GM12801 (cell line): ENCODE data around the gene CA9.

ENCODE experiments used
- CTCF ChIP-seq: IDR thresholded peaks from one replicate; pipeline ENCODE4 v1.5.1; 2011; ENCODE audit warnings: control low read depth; ENCODE audit not compliant: insufficient read length; ENCODE audit errors: extremely low read depth

Gene CA9

GRCh38 chr9:35714579-35715252 lies 41.0 kb downstream of the CA9 start:
- TF ChIP-seq CTCF: no peak

- TF ChIP-seq CTCF: no peak
Observed at GRCh38 chr9:35716230-35716629, 42.5 kb downstream of the CA9 start.

GRCh38 chr9:35717132-35717870 lies 43.6 kb downstream of the CA9 start:
- no peak for TF ChIP-seq CTCF

DNA sequence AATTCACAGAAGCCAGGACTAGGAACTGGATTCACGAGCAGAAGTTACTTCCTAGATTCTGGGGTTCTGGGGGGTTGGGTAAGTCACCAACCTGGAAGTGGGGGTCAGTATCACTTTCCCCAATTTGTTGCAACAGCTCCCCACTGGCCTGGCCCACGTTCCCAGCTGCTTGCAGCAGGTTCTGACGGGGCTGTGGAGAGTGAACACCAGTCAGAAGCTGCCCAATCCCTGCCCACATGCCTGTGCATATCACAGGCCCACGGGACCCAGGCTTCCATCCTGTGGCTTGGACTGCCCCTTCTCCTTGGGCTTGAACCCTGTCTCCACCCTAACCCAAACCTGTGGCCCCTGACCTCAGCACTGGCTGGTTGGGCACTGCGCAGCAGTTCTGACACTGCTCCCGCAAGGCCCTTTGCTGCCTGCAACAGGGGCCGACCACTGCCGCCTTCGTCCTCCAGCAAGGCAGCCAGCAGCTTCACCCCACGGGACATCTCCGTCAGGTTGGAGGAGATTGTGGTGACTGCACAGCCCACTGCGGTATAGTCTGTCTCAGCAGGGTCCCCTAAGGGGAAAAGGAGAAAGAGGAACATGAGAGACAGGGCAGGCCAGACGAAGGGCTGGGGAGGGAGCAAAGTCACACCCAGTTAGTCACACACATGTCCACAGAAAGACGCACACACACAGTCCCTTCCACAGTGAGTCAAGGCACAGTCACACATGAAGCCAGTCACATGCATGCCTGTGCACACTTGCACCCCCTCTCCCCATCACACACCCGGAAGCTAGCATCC lies 45.2 kb downstream of the CA9 start:
- no peak for TF ChIP-seq CTCF

- TF ChIP-seq CTCF: no peak
Observed at GRCh38 chr9:35719546-35719945, 45.8 kb downstream of the CA9 start.

DNA sequence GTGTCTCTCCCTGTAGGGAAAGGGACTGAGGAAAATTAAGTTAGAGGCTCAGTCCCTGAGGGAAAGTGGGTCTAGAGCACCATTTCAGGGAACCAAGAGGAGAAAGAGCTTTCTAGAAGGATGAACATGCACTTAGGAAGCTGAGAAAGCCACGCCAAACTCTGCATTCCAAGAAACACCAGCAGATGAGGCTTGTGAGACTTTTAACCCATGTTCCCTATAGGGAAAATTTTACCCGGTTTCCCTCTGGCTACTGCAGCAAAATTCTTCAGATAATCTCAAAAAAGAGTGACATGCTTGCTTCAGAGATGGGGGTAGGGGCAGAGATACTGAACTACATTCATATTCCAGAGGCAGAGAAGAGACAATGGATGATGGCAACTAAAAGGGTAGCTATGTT lies 49.7 kb downstream of the CA9 start:
- no peak for TF ChIP-seq CTCF

GRCh38 chr9:35723908-35724307 lies 50.2 kb downstream of the CA9 start:
- TF ChIP-seq CTCF: no peak
